NK-92 treated with Interleukin-12 subunit alpha and Interleukin-12 subunit beta, amount 100 ng/mL, for 24 hours (cell line): Measurements from ENCODE around the gene GPRIN2.
"Not testable (repeated sequence)": the region's sequence is repeated elsewhere in the genome, so short reads cannot be mapped to it uniquely, and the experiment has no call there.

Source experiments
- DNase-seq: peaks from one replicate; lab custom pipeline; 2025; lab: John Stamatoyannopoulos, UW

Gene GPRIN2

DNA sequence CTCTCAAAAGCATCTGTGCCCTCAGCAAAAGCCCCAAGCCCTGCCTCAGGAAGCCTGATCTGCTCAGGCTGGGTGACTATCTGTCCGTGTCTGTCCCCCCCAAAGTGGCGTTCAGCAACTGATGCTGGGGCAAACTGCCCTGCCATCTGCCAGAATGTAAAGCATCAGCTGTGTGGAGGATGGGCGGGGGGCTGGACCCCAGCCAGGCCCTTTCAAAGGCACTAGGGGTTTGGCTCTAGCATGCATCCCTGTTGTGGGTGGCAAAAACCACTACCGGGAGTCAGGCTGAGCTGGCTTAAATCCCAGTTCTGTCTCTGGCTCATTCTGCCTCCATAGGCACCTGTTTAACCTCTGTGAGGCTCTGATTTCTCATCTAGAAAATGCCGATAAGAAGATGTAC lies 35.5 kb downstream of the GPRIN2 start:
- DNase-seq, result no peak

DNA sequence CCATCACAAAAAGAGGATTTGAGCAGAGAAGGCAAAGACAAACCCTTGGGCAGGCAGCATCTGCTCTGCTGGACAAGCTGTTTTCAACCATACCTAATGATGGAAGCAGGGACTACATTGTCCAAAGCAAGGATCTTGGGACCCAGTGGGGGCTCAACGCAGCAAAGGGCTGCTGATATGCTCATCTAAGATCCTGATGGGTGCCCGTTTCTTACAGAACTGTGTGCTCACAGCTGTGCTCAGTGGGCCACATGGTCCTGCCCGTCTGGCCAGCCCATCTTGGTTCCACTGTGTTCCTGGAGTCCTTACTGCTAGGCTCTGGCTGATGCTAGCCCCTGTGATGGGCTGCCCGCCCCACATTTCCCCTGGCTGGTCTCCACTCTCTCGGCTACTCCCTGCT lies 36.1 kb downstream of the GPRIN2 start:
- no peak for DNase-seq

DNA sequence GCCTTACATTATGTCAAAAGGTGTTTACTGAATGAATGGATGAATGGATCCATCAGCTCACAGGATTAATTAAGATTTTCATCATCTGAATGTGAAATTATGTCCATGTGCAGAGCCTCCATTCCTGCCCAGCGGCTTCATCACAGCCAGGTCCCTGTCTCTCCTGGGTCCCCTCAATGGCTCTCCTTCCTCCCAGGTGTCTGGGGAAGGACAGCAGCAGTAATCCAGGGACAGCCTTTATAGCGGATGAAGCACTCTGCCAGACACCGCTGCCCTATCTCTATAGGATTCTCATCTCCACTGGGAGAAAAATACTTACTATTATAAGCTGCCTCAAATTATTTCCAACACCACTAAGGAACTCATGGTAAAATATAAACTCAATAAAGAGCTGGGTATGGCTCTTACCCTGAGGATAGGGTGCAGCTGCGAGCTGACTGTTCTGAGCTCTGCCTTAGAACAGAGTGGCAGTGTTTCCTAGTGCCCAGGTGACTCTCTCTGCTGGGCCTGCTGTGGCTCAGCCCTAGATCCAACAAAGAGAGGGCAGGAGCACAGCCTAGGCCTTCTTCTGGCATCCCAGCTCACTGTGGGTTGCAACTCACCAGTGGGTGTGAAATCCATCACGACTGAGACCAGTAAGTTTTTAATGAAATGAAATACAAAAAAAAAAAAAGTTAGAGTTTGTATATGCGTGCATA lies 38.3 kb downstream of the GPRIN2 start:
- DNase-seq, result no peak

DNA sequence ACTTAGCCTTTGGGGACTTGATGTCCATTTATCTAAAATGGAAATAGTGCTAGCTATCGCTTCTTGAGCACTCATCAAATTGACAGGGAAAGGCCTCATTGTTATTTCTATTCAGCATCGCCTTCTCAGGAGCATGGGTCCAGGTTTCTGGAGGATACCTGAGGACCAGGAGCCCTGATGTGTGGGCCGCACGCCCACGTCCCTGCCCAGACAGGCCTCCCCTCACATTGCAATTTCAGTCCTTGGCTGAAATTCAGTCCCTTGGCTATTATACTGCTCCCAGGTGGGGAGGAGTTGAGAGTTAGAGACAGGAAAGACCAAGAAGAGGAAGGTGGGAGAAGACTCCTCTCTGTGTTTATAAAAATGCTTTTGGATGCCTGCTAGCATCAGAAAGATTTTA lies 38.9 kb downstream of the GPRIN2 start:
- no peak for DNase-seq

DNA sequence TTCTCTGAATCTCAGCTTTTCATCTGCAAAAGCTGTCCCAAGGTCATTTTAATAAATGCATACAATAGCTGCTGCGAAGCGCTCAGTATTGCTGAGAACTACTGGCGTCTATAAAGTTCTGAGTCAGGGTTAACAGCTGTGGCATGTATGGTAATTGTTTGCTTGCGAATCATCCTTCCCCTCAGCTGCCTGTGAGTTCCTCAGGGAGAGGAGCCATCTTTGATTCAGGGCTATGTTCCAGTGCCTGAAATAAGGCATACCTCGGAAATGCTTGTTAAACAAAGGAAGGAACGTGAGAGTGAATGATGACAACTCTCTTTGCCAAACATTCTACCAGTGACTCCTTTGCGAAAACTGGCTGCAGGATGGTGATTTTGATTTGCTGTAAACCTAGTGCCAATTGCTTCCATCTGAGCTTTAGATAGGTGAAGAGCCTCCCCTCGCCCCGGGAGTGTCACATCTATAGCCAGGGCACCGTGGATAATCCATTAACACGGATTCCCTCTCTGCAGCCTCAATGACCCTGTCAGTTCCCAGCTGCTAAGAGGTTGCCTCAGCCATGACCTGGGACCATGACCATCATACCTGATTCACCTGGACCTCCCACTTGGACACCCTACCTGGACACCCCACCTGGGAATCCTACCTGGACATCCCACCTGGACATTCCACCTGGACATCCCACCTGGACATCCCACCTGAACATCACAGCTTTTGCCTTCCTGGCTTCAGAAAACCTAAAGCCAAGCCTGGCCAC lies 39.6 kb downstream of the GPRIN2 start:
- no peak for DNase-seq

DNA sequence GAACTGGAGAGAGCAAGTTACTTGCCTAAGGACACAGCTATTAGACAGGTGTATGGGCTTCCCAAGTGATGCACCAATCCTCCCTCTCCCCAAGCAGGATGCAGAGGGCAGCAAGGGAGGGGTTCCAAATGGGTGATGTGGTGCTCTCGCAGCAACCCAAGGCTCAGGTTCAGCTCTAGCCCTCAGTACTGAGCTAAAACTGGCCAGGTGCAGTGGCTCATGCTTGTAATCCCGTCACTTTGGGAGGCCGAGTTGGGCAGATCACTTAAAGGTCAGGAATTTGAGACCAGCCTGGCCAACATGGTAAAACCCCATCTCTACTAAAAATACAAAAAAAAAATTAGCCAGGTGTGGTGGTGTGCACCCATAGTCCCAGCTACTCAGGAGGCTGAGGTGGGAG lies 40.7 kb downstream of the GPRIN2 start:
- no peak for DNase-seq

DNA sequence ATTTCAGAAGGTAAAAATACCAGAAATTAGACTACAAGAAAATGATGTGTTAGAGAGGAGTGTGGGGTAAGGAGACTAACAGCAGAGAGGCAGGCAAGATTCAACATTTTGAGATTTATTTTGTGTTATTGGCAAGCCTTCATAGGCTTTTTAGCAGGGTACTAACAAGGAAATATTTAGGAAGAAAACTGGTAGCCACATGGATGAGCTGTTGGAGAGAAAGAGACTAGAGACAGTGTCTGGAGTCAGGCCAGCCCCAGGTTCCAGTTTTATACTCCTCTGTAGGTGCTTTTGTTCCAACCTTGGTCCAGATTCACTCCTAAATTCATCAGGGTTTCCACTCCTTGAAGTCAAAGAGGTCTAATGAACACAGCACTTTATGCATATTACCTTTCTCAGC lies 41.1 kb downstream of the GPRIN2 start:
- DNase-seq, result no peak

DNA sequence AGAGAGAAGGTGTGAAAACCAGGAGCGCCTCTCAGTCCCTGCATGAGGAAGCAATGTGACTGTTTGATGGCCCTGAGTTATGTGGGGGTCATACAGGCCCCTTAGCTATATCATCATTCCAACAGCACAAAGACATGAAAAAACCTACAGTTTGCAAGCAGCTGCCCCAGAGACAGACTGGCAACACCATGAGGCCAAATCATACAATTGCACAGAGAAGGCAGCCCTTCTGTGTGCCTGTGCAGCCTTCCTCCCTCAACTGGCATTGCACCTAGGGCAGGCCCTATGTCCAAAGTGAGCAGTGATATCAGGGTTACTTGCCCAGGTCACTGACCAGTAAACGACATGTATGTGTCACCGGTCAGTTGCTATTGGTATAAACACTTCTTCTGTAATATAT lies 41.6 kb downstream of the GPRIN2 start:
- no peak for DNase-seq

DNA sequence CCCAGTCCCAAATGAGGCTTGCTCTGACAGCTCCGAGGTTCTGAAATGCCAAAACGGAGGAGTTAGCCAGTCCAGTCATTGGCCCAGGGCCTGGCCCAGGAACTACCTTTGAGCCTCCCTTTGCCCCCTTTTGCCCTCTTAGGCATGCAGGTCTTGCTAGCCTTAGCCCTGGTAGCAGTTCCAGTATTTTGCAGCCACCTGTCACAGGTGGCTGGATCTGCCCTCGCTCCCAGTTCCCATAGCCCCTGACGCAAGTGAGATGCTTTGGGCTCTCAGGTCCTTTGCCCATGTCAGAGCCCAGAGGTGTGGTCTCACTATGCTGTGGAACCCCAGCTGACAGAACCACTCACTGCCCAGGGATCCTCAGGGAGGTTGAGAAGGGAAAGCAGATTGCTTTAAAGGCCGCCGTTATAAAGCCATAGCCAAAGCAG lies 42.0 kb downstream of the GPRIN2 start:
- DNase-seq, result no peak

DNA sequence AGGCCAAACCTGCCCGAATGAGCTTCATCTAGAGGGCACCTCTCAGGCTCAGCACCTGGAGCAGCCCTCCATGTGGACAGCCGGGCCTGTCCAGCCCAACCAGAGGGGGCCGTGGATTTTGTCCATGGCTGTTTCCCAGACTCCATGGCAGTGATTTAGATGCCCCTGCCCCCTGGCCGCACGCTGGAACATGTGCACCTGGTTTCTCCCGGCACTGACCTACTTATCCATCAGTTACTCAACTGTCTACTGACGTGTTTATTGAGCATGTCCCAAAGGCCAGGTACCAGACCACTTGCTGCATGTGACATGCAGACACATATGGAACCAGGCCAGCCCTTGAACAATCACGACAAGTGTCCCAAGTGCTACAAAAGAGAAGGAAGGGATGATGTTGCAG lies 43.1 kb downstream of the GPRIN2 start:
- not testable (repeated sequence) for DNase-seq

DNA sequence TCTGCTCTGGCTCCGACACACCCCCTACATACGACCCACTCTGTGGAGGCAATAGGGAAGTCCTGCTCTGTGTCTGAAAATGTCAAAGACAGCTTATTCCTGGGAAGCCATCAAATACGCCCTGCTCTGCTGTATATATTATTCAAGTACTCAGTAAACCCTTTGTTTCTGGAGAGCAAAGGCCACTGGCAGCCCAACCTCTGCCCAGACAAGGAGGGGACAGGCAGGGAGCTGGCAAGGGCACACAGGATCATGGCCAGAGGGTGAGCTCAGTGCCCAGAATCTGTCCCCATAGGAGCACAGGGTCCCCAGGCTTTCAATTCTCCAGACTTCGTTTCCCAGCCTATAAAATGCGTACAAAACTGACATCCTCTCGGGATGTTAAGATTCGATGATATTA lies 43.7 kb downstream of the GPRIN2 start:
- DNase-seq, result not testable (repeated sequence)

DNA sequence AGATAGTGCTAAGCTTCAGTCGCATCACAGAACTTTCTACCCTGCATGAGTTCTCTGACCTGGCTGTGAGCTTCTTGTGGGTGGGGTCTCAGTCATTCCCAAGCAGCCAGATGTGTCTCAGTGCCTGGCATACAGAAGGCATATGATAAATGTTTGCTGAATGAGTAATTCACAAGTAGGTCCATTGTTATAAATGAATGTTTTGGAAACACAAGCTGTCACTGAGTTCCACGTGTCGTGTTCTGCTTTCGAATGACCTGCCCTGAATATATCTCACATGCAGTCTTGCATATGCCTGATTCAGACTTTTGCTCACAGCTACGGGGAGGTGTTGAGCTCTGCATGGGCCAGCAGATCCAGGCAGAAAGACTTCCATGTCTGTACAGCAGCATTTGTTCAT lies 44.5 kb downstream of the GPRIN2 start:
- not testable (repeated sequence) for DNase-seq
